NCI-H2171 (cell line): ENCODE measurements around the gene CCL18.
"Not testable (repeated sequence)": the region's sequence is repeated elsewhere in the genome, so short reads cannot be mapped to it uniquely, and the experiment has no call there.

Experiments
- DNase-seq: peaks from one replicate; lab custom pipeline; 2025; lab: John Stamatoyannopoulos, UW

CCL18 gene

DNA sequence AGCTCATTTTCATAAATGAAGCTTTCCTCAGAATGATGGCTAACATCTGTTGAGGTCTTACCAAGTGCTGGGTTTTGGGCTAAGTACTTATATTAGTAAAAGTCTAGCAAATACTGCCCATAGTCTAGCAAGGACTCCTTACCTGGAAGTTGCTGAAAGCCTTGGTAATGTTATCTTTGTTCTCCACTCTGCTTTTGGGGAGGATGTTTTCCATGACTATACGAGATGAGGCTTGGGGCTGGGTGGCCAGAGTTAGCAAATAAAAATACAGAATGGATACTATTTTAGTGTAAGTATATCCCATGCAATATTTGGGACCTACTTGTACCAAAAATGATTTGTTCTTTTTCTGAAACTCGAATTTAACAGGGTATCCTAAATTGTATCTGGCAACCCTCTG lies 7.7 kb downstream of the CCL18 start:
- no peak for DNase-seq

GRCh38 chr17:36072431-36073121 lies 8.5 kb downstream of the CCL18 start:
- no peak for DNase-seq

GRCh38 chr17:36074365-36074764 lies 10.3 kb downstream of the CCL18 start:
- no peak for DNase-seq

DNA sequence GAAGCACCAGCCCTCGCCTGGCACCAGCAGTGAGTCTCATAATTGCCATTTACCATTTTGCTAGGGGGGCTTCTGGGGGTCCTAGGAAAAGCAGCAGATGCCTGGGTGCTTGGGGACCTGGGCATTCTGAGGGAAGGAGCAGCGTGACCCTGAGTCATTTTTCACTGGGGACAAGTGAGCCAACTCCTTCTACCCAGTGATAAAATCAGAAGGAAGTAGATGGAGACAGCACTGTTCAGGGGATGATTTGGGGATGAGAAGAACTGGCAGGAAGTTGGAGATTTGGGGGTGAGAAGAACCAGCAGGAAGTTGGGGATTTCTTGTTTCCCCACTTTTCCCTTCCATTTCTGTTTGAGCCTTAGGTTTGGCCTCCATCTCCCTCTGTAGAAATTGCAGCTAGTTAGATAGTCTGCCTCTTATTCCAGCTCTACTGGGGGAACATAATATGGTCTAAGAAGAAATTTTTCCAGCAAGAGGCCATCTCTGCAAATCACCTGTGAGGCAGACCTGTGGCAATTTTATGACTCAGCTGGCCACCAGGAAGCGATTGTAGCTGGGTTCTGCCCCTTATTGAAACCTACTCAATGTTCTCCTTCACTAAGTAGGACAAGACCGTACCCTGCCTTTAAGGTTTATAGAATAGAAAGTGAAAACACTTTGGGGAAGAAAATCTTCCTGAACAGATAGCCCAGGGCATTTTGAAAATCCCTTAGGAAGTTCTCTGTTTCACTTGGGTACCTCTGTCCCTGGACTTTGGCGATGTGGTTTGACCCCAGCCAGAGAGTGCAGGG lies 17.8 kb downstream of the CCL18 start:
- not testable (repeated sequence) for DNase-seq

DNA sequence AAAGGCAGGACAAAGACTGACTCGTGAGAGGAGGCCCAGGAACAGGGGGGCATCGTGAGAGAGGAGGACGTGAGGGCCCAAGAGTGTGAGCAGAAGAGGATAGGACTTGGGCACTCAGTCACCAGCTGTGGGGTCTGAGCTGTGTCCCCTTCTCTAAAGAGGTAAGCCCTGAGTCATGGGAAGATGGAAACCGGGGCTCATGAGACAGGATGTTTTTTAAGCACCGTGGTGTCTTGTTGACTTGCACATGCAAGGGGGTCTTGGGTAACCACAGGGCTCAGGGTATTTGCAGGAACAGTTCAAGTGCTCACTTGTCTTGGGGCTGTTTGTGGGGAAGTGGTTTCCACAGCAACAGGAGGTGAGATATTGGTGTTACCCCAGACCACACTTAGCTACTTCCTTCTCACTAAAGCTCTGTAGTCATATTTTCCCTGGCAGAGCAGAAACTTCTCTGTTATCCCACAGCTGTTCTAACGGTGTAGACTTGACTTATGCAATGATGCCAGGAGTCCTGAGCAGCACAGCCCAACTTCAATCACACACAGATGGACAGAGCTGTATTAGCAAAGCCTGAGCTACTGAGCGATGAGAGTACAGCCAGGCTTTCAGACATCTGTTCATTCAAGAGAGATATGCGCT lies 18.5 kb downstream of the CCL18 start:
- not testable (repeated sequence) for DNase-seq

- not testable (repeated sequence) for DNase-seq
Observed at GRCh38 chr17:36083691-36084090, 19.6 kb downstream of the CCL18 start.

GRCh38 chr17:36085765-36086164 lies 21.7 kb downstream of the CCL18 start:
- no peak for DNase-seq

- no peak for DNase-seq
Observed at GRCh38 chr17:36086791-36087190, 22.7 kb downstream of the CCL18 start.

DNA sequence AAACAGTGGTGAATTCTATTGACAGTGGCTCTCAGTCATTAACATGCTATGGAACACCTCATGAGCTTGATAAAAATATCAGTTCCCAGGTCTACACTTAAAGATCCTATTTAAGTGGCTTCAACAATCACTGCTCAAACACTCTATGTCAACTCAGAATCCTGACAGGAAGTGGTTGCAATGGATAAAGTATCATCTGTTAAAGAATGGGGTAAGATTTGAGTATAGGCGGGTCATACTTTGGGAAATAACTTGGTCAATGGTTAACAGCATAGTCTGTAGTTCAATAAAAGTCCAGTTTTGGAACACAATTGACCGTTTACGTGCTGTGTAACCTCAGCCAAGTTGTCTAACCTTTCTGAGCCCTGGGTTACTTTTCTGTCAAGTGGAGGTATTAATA lies 23.4 kb downstream of the CCL18 start:
- DNase-seq = not testable (repeated sequence)

DNA sequence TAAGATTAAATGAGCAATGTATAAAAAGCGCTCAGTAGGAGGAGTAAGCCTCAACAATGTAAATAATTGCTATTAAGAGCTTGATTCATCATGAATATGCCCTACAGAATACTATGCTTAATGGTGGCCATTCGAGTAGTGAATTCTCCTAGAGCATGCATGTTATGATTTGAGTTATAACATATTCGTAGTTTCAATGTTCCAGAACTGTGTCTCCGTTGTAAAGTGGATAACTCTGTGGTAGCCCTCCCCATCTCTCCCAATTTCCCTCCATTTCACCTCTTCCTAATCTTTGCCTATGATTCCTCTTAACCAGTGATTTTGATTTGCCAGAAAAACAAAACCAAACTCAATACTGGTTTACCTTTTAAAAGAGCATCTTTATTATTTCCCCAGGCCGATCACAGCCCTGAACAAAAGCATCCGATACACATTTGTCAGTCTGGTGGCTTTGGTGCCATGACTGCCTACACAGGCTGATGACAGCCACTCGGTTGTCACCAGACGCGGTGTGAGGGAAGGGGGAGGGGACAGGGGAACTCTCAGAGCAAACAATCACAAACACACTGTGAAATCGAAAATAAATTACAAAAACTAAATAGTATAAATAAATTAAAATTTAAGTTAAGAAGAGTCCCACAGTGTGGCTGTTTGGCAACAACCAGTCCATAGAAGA lies 24.0 kb downstream of the CCL18 start:
- not testable (repeated sequence) for DNase-seq

DNA sequence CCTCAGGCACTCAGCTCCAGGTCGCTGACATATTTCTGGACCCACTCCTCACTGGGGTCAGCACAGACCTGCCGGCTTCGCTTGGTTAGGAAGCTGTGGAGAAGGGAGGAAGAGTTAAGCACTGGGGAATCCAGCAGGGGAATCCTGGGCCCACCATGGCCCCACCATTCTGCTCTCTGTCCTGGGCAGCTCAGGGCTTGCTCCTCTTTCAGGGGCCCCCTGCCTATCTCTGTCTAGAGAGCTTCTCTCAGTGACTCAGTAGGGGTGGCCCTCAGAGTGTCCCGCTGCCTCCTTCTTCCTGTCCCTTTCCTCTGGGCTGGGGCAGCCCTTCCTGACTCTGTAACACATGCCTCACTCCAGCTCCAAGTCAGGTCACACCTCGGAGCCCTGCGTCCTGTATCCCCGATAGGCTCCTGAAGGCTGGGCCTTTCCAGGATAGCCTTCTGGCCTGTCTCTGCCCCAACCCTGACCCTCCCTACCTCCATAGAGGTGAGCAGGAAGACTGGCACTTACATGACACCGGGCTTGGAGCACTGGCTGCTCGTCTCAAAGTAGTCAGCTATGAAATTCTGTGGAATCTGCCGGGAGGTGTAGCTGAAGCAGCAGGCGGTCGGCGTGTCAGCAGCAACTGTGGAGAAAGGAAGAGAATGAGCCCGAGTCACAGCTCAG lies 24.7 kb downstream of the CCL18 start:
- no peak for DNase-seq

- no peak for DNase-seq
Observed at GRCh38 chr17:36089339-36089865, 25.3 kb downstream of the CCL18 start.

DNA sequence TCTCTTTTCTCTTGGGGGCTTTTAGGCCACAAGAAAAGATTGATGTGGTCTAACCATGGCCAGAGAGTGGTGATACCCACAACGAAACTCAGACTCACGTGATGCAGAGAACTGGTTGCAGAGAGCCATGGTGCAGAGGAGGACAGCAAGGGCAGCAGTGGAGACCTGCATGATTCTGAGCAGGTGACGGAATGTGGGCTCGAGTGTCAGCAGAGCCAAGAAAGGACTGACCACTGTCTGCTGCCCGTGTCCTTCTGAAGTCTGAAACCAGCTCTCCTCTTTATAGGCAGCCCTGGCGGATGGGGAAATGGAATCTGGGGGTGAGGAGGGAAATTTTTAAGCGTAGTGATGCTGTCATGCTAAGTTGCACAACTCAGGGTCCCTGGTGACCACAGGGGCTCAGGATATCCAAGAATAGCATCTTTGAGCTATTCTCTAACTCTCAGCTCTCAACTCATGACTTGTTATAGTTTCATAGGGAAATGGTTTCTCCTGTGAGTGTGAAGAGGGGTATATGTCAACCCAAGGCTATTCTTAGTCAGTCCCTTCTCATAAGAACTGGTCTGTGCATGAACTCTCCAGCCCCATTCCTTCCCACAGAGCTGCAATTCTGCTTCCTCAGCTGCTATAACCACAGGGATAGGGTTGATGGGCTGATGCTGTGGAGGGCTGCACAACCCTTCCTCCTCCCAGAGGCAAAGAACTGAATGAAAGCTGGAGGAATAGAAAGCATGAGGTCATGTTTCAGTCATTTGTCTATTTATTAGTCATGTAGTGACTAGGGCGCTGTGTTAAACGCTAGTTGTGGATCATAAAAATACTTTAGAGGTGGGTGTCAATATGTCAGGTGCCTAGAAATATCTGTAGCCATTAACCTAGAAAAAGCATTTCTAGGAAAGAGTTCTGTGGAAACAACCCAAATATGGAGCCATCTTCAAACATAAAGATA lies 26.1 kb downstream of the CCL18 start, which contains the start of gene CCL3:
CCL3 (minus strand) TSS at position 256 of the 949 bp plus-strand sequence; CDS start at position 171, 85 bp downstream.
- no peak for DNase-seq

DNA sequence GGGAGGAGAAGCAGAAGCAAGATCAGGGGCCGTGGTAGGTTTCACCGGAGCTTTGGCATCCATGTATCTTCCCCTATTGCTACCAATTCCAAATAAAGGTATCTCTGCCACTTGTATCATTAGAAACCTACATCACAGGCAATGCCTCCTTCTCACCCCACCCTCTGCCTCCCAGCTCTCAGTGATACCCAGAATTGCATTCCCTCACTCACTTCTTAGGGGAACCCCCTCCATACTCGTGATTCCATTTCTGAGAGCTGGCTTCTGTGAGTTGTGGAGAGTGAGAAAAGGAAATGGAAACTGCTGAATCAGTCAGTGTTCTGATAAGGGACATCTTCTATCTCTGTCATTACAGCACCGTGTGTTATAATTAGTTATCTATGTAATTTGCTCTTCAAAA lies 28.2 kb downstream of the CCL18 start:
- no peak for DNase-seq

- DNase-seq = not testable (repeated sequence)
Observed at GRCh38 chr17:36092715-36093114, 28.6 kb downstream of the CCL18 start.

DNA sequence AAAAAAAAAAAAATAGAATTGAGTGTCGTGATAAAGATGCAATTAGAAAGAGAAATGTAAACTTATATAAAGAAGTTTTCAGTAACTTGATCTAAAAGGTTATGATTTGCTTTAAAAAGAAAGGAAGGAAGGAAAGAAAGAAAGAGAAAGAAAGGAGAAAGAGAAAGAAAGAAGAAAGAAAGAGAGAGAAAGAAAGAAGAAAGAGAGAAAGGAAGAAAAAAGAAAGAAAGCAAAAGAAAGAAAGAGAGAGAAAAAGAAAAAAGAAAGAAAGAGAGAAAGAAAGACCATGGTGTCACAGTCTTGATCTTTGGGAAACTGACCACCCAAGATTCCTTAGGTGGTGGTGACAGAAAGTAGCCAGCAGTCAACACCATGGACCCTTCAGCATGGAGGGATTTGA lies 30.2 kb downstream of the CCL18 start:
- no peak for DNase-seq

- no peak for DNase-seq
Observed at GRCh38 chr17:36094746-36095145, 30.7 kb downstream of the CCL18 start.

DNA sequence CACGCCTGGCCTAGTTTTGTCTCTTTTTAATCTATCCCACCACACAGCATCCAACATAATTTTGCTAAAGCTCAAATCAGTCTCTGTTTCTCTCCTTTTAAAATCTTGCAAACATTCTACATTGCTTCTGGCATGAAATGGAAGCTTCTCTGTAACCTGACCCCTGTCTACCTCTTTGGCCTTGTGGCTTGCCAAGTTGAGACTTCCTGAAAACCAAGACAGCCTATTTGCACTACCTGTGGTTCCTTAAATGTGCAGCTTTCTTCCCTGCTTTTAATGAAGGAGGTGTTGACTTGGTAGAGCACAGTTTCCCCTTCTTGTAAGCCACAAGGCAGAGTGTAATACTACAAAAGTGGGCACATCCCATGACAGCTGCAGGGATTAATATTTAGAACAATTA lies 31.9 kb downstream of the CCL18 start:
- DNase-seq = no peak

GRCh38 chr17:36099004-36099403 lies 34.9 kb downstream of the CCL18 start:
- DNase-seq = not testable (repeated sequence)

GRCh38 chr17:36103401-36103975 lies 39.4 kb downstream of the CCL18 start, which contains the start of gene CCL4:
CCL4 (plus strand) TSS chr17:36103827; CDS start chr17:36103906, 79 bp downstream.
- DNase-seq = not testable (repeated sequence)
